HEK293T (cell line): Measurements from ENCODE around the gene MAP4K4.
A peak's percentile ranks its signal among the peaks of the same experiment; 100 is the strongest.

Source experiments
- BHLHE40 ChIP-seq: fragments of 450-650 bp; IDR thresholded peaks from 2 replicates; pipeline ENCODE4 v1.6.1; 2016; ENCODE audit warnings: mild to moderate bottlenecking, moderate library complexity, borderline replicate concordance
- ELF4 ChIP-seq: fragments of 450-650 bp; IDR thresholded peaks from 2 replicates; pipeline ENCODE4 v1.6.1; 2017; ENCODE audit warnings: antibody characterized with exemption
- FOXA1 ChIP-seq: fragments of 450-650 bp; IDR thresholded peaks from 2 replicates; pipeline ENCODE4 v1.6.1; 2016; ENCODE audit warnings: mild to moderate bottlenecking
- FOXK2 ChIP-seq: fragments of 450-650 bp; IDR thresholded peaks from 2 replicates; pipeline ENCODE4 v1.6.1; 2016; ENCODE audit warnings: mild to moderate bottlenecking
- FOXM1 ChIP-seq: fragments of 450-650 bp; IDR thresholded peaks from 2 replicates; pipeline ENCODE4 v1.6.1; 2017; ENCODE audit warnings: mild to moderate bottlenecking, borderline replicate concordance
- HDGF ChIP-seq: fragments of 450-650 bp; IDR thresholded peaks from 2 replicates; pipeline ENCODE4 v1.6.1; 2017; ENCODE audit warnings: antibody characterized with exemption, borderline replicate concordance
- L3MBTL2 ChIP-seq: fragments of 450-650 bp; conservative IDR thresholded peaks from 2 replicates; pipeline ENCODE4 v1.6.1; 2016; ENCODE audit warnings: mild to moderate bottlenecking
- LEF1 ChIP-seq: fragments of 450-650 bp; IDR thresholded peaks from 2 replicates; pipeline ENCODE4 v1.6.1; 2017; ENCODE audit warnings: mild to moderate bottlenecking, borderline replicate concordance
- NFRKB ChIP-seq: fragments of 450-650 bp; IDR thresholded peaks from 2 replicates; pipeline ENCODE4 v1.6.1; 2016; ENCODE audit warnings: mild to moderate bottlenecking, moderate library complexity
- PKNOX1 ChIP-seq: fragments of 450-650 bp; IDR thresholded peaks from 2 replicates; pipeline ENCODE4 v1.6.1; 2016
- SP1 ChIP-seq: fragments of 450-650 bp; IDR thresholded peaks from 2 replicates; pipeline ENCODE4 v1.6.1; 2017
- SUZ12 ChIP-seq: fragments of 450-650 bp; IDR thresholded peaks from 2 replicates; pipeline ENCODE4 v1.6.1; 2016; ENCODE audit warnings: mild to moderate bottlenecking
- TARDBP ChIP-seq: fragments of 450-650 bp; IDR thresholded peaks from 2 replicates; pipeline ENCODE4 v1.6.1; 2016
- ZNF384 ChIP-seq: fragments of 450-650 bp; IDR thresholded peaks from 2 replicates; pipeline ENCODE4 v1.6.1; 2016

- TF ChIP-seq HDGF (no peak), NFRKB (no peak), PKNOX1 (peak; percentile 21; the same call in 1 of the 2 replicates), BHLHE40 (no peak), TARDBP (no peak), ELF4 (no peak), L3MBTL2 (no peak), FOXA1 (no peak), SP1 (no peak), SUZ12 (no peak), FOXK2 (no peak), LEF1 (no peak), FOXM1 (no peak), ZNF384 (no peak)
Observed at GRCh38 chr2:101753720-101754490, 56.4 kb downstream of the MAP4K4 start.
